ENCODE data around the gene PPCDC.

DNA sequence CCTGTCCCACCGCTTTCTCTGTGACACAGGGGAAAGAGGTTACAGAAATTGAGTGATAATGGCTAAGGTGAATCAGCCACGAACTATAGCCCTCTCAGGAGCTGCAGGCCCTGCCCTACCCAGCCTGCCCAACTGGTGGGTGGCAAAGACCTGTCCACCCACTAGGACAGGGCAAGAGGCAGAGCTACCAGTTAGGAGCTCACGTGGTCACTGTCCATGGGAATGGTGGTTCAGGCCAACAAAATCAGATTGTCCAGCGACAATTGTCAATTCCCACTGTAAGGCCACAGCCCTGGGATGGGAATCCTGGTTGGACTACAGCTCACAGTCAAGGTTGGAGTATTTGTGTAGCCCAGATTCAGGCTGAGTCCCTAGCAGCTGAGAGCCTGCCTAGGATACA lies 75.0 kb downstream of the PPCDC start:
- no peak for TF ChIP-seq CTCF (IDR thresholded peaks at IDR 0.05; ENCODE audit: low read depth, low read length, missing input control)
- no peak for TF ChIP-seq TAF1 (conservative IDR thresholded peaks at IDR 0.05)
- TF ChIP-seq FOXA1 (IDR thresholded peaks at IDR 0.05), result no peak
